Measurements from ENCODE around the gene HMGA1. TPM values are rescaled to one million over a fixed set of nuclear protein-coding genes. Genes with fewer than 3 reads are reported as not detected.

HMGA1 gene, protein sequence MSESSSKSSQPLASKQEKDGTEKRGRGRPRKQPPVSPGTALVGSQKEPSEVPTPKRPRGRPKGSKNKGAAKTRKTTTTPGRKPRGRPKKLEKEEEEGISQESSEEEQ
- 16.3 and 105 TPM in 2 replicates for total RNA-seq

GRCh38 chr6:34236443-34237315 is at the start of gene HMGA1:
Gene HMGA1, plus strand, starts transcription at chr6:34236873. Its CDS starts 3,908 bp downstream, at chr6:34240781.
- peak; percentile 92 for DNase-seq (ENCODE audit: low read depth in 2 of 2)

DNA sequence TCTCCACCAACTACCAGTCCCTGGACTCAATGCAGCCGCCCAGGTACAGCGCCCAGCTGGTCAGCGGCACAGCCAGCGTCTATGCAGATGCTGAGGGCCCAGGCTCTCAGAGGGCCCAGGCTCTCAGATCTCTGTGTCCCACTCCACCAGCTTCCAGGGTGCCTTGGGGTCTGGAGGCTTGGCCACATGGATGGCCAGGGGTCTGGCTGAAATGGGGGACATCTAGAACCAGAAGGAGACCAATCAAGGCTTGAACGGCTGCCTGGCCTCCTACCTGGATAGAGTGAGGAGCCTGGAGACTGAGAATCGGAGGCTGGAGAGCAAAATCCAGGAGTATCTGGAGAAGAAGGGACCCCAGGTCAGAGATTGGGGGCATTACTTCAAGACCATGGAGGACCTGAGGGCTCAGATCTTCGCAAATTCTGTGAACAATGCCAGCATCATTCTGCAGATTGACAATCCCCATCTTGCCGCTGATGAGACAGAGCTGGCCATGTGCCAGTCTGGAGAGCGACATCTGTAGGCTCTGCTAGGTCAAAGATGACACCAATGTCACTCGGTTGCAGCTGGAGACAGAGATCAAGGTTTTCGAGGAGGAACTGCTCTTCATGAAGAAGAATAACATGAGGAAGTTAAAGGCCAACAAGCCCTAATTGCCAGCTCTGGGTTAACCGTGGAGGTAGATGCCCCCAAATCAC is 46.7 kb upstream of the HMGA1 start:
- DNase-seq (ENCODE audit: low read depth in 2 of 2): no peak

GRCh38 chr6:34190504-34191122 is 46.1 kb upstream of the HMGA1 start:
- DNase-seq (ENCODE audit: low read depth in 2 of 2): no peak

GRCh38 chr6:34194772-34195171 is 41.9 kb upstream of the HMGA1 start:
- no peak for DNase-seq (ENCODE audit: low read depth in 2 of 2)

GRCh38 chr6:34195726-34196115 is 41.0 kb upstream of the HMGA1 start:
- DNase-seq (ENCODE audit: low read depth in 2 of 2): no peak

GRCh38 chr6:34196116-34196832 is 40.4 kb upstream of the HMGA1 start:
- DNase-seq (ENCODE audit: low read depth in 2 of 2): peak; percentile 75 to 82

DNA sequence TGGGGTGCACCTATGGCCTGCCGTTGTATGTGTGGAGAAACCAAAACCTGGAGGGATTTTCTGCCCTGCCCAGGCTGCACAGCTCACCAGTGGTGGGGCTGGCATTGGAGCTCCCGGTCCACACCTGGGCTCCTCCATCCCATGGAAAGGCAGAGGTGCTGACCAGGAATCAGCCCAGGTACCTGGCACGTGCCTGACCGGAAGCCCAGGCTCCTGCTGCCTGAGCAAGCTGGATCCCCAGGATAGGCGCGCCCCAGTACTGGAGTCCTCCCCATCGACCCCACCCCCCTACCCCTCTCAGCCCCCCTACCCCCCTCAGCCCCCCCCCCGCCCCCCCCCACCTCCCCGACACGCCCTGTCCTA is 39.9 kb upstream of the HMGA1 start:
- no peak for DNase-seq (ENCODE audit: low read depth in 2 of 2)

DNA sequence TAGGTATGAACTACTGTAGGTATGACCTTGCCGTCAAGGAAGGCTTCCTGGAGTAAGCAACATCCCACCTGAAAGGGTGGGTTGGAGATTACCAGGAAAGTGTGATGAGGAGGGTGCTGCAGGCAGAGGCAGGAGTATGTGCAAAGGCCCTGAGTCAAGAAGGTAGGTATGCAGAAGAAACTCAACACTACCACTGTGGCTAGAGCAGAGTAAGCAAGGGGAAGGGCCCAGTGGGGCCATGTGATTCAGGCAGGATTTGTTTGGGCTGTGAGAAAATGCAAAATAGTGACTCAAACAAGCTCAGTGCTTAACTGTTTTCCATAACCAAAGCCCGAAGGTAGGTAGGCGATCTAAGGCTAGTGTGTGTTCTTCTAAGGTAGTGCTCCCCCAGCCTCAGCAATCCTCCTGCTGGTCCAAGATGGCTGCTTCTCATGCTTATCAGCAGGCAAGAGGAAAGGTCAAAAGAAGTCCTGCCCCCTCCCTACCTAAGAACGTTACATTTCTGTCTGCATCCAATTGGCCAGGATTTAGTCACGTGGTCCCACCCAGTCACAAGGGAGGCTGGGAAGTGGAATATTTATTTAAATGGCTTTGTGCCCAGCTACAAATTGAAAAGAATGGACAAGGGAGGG is 36.2 kb upstream of the HMGA1 start:
- DNase-seq (ENCODE audit: low read depth in 2 of 2): no peak

DNA sequence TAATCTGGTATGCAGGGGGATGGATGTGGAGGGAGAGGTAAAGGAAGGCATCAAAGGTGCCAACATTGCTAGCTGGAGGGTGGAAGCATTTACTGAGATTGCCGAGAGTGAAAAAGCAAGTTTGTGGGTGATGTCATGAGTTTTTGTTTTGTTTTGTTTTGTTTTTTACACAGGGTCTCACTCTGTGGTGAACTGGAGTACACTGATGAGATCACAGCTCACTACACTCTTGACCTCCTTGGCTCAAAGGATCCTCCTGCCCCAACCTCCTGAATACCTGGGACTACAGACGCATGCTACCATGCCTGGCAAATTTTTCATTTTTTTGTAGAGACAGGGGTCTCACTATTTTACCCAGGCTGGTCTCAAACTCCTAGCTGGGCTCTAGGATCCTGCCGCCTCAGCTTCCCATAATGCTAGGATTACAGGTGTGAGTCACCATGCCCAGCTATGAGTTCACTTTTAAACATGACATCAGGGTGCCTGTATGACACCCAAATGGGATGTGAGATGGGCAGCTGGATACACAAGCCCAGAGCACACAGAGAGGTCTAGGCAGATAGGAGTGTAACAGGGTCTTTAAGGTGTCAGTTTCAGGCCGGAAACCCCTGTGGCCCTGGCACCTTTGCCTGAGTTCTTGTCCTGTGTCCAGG is 35.1 kb upstream of the HMGA1 start:
- no peak for DNase-seq (ENCODE audit: low read depth in 2 of 2)

GRCh38 chr6:34202329-34203201 is 34.1 kb upstream of the HMGA1 start:
- no peak for DNase-seq (ENCODE audit: low read depth in 2 of 2)

- DNase-seq (ENCODE audit: low read depth in 2 of 2): no peak
Measured at GRCh38 chr6:34204693-34205092, 32.0 kb upstream of the HMGA1 start.

- peak in 1 of 2 donors; percentile 33 for DNase-seq (ENCODE audit: low read depth in 2 of 2)
Measured at GRCh38 chr6:34205466-34205865, 31.2 kb upstream of the HMGA1 start.

GRCh38 chr6:34205916-34206315 is 30.8 kb upstream of the HMGA1 start:
- DNase-seq (ENCODE audit: low read depth in 2 of 2): no peak

GRCh38 chr6:34206726-34207125 is 29.9 kb upstream of the HMGA1 start:
- DNase-seq (ENCODE audit: low read depth in 2 of 2): no peak

GRCh38 chr6:34207695-34208443 is 28.8 kb upstream of the HMGA1 start:
- no peak for DNase-seq (ENCODE audit: low read depth in 2 of 2)

GRCh38 chr6:34213772-34214171 is 22.9 kb upstream of the HMGA1 start:
- no peak for DNase-seq (ENCODE audit: low read depth in 2 of 2)

- DNase-seq (ENCODE audit: low read depth in 2 of 2): no peak
Measured at GRCh38 chr6:34218691-34219090, 18.0 kb upstream of the HMGA1 start.

DNA sequence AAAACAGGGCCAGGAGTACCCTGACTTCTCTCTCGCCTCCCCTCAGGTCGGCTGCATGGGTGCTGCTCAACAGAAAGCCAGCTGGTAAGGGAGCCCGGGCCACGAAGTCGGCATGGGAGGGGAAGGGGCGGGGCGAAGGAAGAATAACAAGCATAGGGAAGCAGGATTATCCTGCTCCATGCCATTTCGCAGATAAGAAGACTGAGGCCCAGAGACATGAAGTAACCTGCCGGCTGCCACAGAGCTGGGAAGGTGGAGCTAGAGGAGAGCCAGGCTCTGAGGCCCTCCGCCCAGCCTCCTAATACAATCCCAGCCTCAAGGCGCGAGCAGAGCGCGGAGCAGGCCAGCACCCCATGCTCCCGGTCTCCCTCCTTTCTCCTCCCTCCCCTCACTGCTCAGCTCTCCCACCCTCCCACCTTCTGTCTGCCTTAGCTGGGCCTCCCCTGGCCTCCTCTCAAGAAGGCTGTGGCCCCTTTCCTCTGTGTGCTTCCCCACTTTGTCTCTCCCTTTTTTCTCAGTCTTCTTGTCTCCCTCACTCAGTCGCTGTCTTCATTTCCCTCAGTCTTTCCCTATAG is 13.2 kb upstream of the HMGA1 start:
- peak in 1 of 2 donors; percentile 28 for DNase-seq (ENCODE audit: low read depth in 2 of 2)
